ENCODE results near the gene APELA.
"Not testable (repeated sequence)": the region's sequence is repeated elsewhere in the genome, so short reads cannot be mapped to it uniquely, and the experiment has no call there.

The APELA gene

GRCh38 chr4:164926301-164926700, 49.3 kb downstream of the APELA start:
- H3K4me3 ChIP-seq (ENCODE audit: low read depth, low read length), result no peak overlapping the region
- TF ChIP-seq CTCF (IDR thresholded peaks at IDR 0.05; ENCODE audit: low read depth, low read length), result no peak

DNA sequence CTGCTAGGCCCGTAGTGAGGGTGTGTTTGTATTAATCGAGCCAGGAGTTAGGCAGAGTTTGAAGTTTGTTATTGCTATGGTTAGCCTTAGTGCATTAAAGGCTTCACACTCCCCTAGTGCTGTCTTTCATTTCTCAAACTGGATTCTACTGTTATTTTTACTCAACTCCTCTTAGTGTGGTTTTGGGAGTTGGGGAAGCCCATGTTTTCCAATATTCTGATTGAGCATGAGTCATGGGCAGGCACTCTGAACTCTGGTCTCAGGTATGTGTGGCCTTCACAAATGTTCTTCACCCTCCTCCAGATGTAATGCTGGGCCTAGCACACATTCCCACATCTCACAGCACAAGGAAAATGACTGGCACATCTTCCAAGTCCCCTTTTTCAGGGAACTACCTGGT, 50.1 kb downstream of the APELA start:
- H3K4me3 ChIP-seq (ENCODE audit: low read depth, low read length), result not testable (repeated sequence)

GRCh38 chr4:164930647-164931046, 53.7 kb downstream of the APELA start:
- H3K4me3 ChIP-seq (ENCODE audit: low read depth, low read length), result no peak overlapping the region
- no peak for TF ChIP-seq CTCF (IDR thresholded peaks at IDR 0.05; ENCODE audit: low read depth, low read length)

DNA sequence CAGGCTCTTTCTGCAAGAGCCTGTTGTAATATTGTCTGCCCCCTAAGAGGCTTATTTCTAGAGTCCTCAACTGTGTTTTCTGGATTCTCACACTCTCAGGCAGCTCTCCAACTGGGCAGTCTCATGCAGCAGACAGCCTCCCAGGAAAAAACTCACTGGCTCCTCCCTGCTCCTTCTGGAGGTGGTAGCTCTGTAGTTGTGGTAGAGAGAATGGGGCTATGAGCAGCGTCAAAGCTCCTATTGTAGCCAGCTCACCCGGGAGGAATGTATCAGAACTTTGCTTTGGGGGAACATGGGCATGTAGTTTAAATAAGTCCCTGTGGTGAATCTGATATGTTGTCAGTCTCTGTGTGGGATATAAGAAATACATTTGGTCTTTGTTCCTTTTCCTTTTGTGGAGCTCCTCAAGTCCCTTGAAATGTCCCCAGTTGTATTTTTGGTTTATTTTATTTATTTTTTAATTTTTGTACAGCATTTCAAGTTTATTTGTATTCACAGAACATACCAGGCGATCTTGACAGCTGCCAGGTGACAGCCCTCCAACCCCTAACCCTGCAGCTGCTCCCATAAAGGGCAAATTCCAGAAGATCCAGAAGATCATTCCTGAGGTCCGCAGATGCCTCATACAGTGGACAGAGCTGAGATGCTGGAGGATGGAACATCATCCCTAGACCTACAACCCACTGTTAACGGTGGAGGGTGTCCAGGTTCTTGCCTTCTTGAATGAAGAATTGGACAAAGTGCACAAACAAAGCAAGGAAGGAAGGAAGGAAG, 54.8 kb downstream of the APELA start:
- TF ChIP-seq CTCF (IDR thresholded peaks at IDR 0.05; ENCODE audit: low read depth, low read length), result no peak
- H3K4me3 ChIP-seq (ENCODE audit: low read depth, low read length), result no peak overlapping the region

GRCh38 chr4:164933244-164933643, 56.3 kb downstream of the APELA start:
- TF ChIP-seq CTCF (IDR thresholded peaks at IDR 0.05; ENCODE audit: low read depth, low read length), result no peak
- no peak overlapping the region for H3K4me3 ChIP-seq (ENCODE audit: low read depth, low read length)

DNA sequence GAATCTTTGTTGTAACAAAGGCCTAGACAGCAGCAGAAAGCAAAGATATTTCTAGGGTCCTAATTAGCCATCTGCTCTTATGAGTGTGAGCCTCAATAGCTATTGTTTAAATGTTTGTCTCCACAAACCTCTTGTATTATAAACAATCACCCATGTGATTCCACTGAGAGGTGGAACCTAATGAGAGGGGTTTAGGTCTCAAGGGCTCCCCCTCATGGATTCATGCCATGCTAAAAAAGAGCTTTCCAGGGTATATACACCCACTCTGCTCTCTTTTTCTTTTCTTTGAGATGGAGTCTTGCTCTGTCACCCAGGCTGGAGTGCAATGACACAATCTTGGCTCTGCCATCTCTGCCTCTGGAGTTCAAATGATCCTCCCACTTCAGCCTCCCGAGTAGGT, 58.4 kb downstream of the APELA start:
- no peak overlapping the region for H3K4me3 ChIP-seq (ENCODE audit: low read depth, low read length)
- no peak for TF ChIP-seq CTCF (IDR thresholded peaks at IDR 0.05; ENCODE audit: low read depth, low read length)

DNA sequence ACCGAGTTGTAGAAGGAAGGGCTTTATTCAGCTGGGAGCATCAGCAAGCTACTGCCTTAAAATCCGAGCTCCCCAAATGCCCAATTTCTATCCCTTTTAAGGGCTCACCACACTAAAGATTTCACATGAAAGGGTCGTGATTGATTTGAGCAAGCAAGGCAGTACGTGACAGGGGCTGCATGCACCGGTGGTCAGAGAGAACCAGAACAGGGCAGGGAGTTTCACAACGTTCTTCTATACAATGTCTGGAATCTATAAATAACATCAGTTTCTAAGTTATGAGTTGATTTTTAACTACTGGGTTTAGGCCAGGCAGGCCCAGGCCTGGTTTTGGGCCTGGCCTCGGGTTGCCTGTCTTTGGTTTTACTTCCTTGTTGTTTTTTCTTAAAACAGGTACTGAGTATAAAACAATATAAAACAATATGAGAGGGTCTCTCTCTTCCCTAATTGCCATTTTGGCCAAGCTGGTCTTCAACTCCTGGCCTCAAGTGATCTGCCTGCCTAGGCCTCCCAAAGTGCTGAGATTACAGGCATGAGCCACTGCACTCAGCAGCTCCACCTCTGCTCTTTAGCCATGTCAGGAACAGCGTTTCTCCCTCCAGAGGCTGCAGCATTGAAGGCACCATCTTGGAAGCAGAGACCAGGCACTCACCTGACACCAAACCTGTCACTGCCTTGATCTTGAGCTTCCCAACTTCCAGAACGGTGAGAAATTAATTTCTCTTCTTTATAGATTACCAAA, 59.1 kb downstream of the APELA start:
- H3K4me3 ChIP-seq (ENCODE audit: low read depth, low read length), result not testable (repeated sequence)

GRCh38 chr4:164937576-164938270, 60.7 kb downstream of the APELA start:
- no peak for TF ChIP-seq CTCF (IDR thresholded peaks at IDR 0.05; ENCODE audit: low read depth, low read length)
- H3K4me3 ChIP-seq (ENCODE audit: low read depth, low read length), result no peak overlapping the region
